Activated T-helper 17 cell treated with anti-CD3 and anti-CD28 coated beads, Interleukin-2, amount 50 U/mL, for 72 hours (primary cell): ENCODE measurements around the gene SELENOF. TPM values are rescaled to one million over a fixed set of nuclear protein-coding genes. Genes with fewer than 3 reads are reported as not detected.
"Not testable (repeated sequence)": the region's sequence is repeated elsewhere in the genome, so short reads cannot be mapped to it uniquely, and the experiment has no call there.

Experiments used
- ATAC-seq: fragments of 150-1000 bp; cut with Tn5 transposase; replicated peaks from 2 replicates; pipeline ENCODE4 v1.10.0; 2021; ENCODE audit warnings: mild to moderate bottlenecking, moderate library complexity
- H3K27ac Mint-ChIP-seq: one replicate; pipeline ENCODE4 v1.8.0; 2022; ENCODE audit warnings: mixed read lengths
- H3K27me3 Mint-ChIP-seq: one replicate; pipeline ENCODE4 v1.8.0; 2022; ENCODE audit warnings: mixed read lengths
- H3K36me3 Mint-ChIP-seq: one replicate; pipeline ENCODE4 v1.8.0; 2022; ENCODE audit warnings: low read depth, mild to moderate bottlenecking, mixed read lengths
- H3K4me1 Mint-ChIP-seq: one replicate; pipeline ENCODE4 v1.8.0; 2022; ENCODE audit warnings: mixed read lengths
- H3K4me3 Mint-ChIP-seq: one replicate; pipeline ENCODE4 v1.8.0; 2022; ENCODE audit warnings: mild to moderate bottlenecking, mixed read lengths
- H3K9me3 Mint-ChIP-seq: one replicate; pipeline ENCODE4 v1.8.0; 2022; ENCODE audit warnings: mixed read lengths
- total RNA-seq, 2 donors: library from RNA; stranded (reverse); gene quantifications; one replicate each; pipeline ENCODE4 v1.2.3, GENCODE V29; 2022

Gene SELENOF
- total RNA-seq, 2 donors from 2014 or later = 90.9 to 153 TPM

GRCh38 chr1:86825319-86825718 is 88.6 kb downstream of the SELENOF start:
- H3K9me3 Mint-ChIP-seq = no peaks in the 10 kb centered on the region
- ATAC-seq = no peak
- no peaks in the 10 kb centered on the region for H3K36me3 Mint-ChIP-seq
- no peak overlapping the region for H3K4me3 Mint-ChIP-seq
- peaks cover 12% of the 10 kb centered on the region for H3K27me3 Mint-ChIP-seq
- no peak overlapping the region for H3K27ac Mint-ChIP-seq
- no peaks in the 10 kb centered on the region for H3K4me1 Mint-ChIP-seq

- H3K4me1 Mint-ChIP-seq = no peaks in the 10 kb centered on the region
- H3K27me3 Mint-ChIP-seq = peaks cover 17% of the 10 kb centered on the region
- no peak overlapping the region for H3K4me3 Mint-ChIP-seq
Observed at GRCh38 chr1:86823821-86824500, 90.0 kb downstream of the SELENOF start.

GRCh38 chr1:86823386-86823785 is 90.5 kb downstream of the SELENOF start:
- Mint-ChIP-seq H3K36me3 (no peaks in the 10 kb centered on the region), H3K9me3 (no peaks in the 10 kb centered on the region), H3K27ac (no peak overlapping the region), H3K27me3 (peaks cover 17% of the 10 kb centered on the region), H3K4me1 (no peaks in the 10 kb centered on the region), H3K4me3 (no peak overlapping the region)
- ATAC-seq = no peak

More at GRCh38 chr1:86823821-86824500, 90.0 kb downstream of the SELENOF start:
- Mint-ChIP-seq H3K27ac (no peak overlapping the region), H3K36me3 (no peaks in the 10 kb centered on the region), H3K9me3 (no peaks in the 10 kb centered on the region)
- ATAC-seq = no peak

- no peak for ATAC-seq
- Mint-ChIP-seq H3K27ac (no peak overlapping the region), H3K4me1 (no peaks in the 10 kb centered on the region), H3K27me3 (peaks cover 17% of the 10 kb centered on the region), H3K9me3 (no peaks in the 10 kb centered on the region), H3K36me3 (no peaks in the 10 kb centered on the region), H3K4me3 (no peak overlapping the region)
Observed at GRCh38 chr1:86822459-86822858, 91.5 kb downstream of the SELENOF start.

- Mint-ChIP-seq H3K27me3 (peaks cover 17% of the 10 kb centered on the region), H3K27ac (no peak overlapping the region), H3K36me3 (no peaks in the 10 kb centered on the region), H3K9me3 (no peaks in the 10 kb centered on the region), H3K4me3 (no peak overlapping the region), H3K4me1 (no peaks in the 10 kb centered on the region)
- ATAC-seq = no peak
Observed at GRCh38 chr1:86821956-86822355, 92.0 kb downstream of the SELENOF start.

GRCh38 chr1:86819970-86820369 is 94.0 kb downstream of the SELENOF start:
- H3K9me3 Mint-ChIP-seq, H3K36me3 Mint-ChIP-seq, H3K4me1 Mint-ChIP-seq, H3K4me3 Mint-ChIP-seq, H3K27ac Mint-ChIP-seq, ATAC-seq: not testable (repeated sequence)
- peaks cover 17% of the 10 kb centered on the region for H3K27me3 Mint-ChIP-seq

GRCh38 chr1:86817246-86817826 is 96.6 kb downstream of the SELENOF start:
- not testable (repeated sequence) for H3K4me1 Mint-ChIP-seq, ATAC-seq, H3K9me3 Mint-ChIP-seq, H3K27ac Mint-ChIP-seq, H3K36me3 Mint-ChIP-seq, H3K4me3 Mint-ChIP-seq
- H3K27me3 Mint-ChIP-seq = peaks cover 16% of the 10 kb centered on the region

GRCh38 chr1:86814118-86814517 is 99.8 kb downstream of the SELENOF start:
- not testable (repeated sequence) for H3K4me1 Mint-ChIP-seq, ATAC-seq

More at GRCh38 chr1:86814118-86814517, 99.8 kb downstream of the SELENOF start:
- not testable (repeated sequence) for H3K27ac Mint-ChIP-seq, H3K36me3 Mint-ChIP-seq, H3K27me3 Mint-ChIP-seq, H3K9me3 Mint-ChIP-seq, H3K4me3 Mint-ChIP-seq

Other genes starting within 250 kb of the SELENOF start
- 10 to 100 TPM; 57.0 to 67.7 TPM for gene SH3GLB1, start 209.6 kb downstream of the SELENOF start, total RNA-seq
- gene HS2ST1, start 509 bp upstream of the SELENOF start, total RNA-seq = 10 to 100 TPM; 12.8 to 18.5 TPM